ENCODE results near the gene AGAP5.

The AGAP5 gene

DNA sequence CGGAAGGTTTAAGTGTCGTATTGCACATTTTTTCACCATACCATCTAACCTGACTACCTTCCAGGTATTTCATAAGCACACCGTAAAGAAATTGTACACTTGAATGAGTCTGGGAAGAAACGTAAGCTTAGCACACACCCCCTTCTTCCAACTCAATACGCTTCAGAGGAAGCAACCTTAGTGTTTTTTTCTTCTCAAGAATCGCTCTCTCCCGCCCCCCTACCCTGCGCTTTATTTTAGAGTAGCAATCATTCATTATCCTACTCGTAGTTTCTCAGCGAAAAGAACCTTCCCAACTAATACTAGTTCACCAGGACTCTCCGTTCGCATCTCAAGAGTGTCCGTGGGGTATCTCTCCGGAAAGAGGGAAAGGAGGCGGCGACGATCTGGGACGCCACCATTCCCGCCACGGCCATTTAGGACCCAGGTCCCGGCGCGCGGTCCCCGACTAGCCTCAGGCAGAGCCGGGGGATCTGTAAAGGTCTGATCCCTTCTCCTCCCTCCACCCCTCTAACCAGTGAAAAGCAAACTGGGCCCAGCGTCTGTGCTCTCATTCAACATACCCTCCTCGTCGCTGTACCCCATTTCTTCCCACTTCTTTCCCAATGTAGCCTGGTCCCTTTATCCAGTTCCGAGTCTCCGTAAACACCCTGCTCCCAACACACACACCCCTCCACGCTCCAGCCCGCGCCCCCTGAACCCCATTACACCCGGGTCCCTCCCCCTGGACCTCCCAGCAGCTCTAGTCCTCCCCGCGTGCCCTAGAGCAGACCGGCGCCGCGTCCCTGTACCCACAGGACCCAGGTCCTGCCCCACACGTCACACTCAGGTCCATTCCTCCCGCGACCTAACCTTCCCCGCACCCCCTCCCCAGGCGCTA is 72.7 kb downstream of the AGAP5 start:
- no peak for DNase-seq
